Left lung (tissue), 10 donors: ENCODE measurements around the gene ALG12. TPM values are rescaled to one million over a fixed set of nuclear protein-coding genes. Genes with fewer than 3 reads are reported as not detected.

Source experiments
- ATAC-seq: fragments of 200-7000 bp; cut with Tn5 transposase; one replicate; pipeline ENCODE4 v1.9.1; 2020; ENCODE audit warnings: moderate library complexity
- DNase-seq, 4 donors: peaks; one replicate each; pipeline ENCODE4 v3.0.0-alpha.2; 2013 to 2020
- H3K27ac ChIP-seq, 2 donors: fragments of 200-600 bp; sonication (generic) in 1 of 2; one replicate each; pipeline versions ENCODE4 v1.5.0 to v1.8.0; 2020 to 2021
- H3K27me3 ChIP-seq, 2 donors: fragments of 200-600 bp; sonication (generic) in 1 of 2; one replicate each; pipeline versions ENCODE4 v1.5.0 to v1.8.0; 2020 to 2021
- H3K36me3 ChIP-seq, 2 donors: fragments of 200-600 bp; sonication (generic) in 1 of 2; one replicate each; pipeline versions ENCODE4 v1.5.0 to v1.8.0; 2020 to 2021
- H3K4me1 ChIP-seq, 2 donors: fragments of 200-600 bp; one replicate each; pipeline ENCODE4 v1.8.0; 2021
- H3K4me3 ChIP-seq, 2 donors: fragments of 200-600 bp; sonication (generic) in 1 of 2; one replicate each; pipeline versions ENCODE4 v1.5.0 to v1.8.0; 2020 to 2021; ENCODE audit warnings: mild to moderate bottlenecking in 1 of 2
- H3K9me3 ChIP-seq, 2 donors: fragments of 200-600 bp; sonication (generic) in 1 of 2; one replicate each; pipeline versions ENCODE4 v1.5.0 to v1.8.0; 2020 to 2021
- intact Hi-C, 2 donors: fragments of 100-400 bp; cut with DNase I; formaldehyde crosslinking; loops; one replicate each; pipeline versions ENCODE4 v1.11.2 to v1.14.2; 2022
- polyA plus RNA-seq, 6 donors: library from polyadenylated mRNA; unstranded; fragments of 120-200 nt; gene quantifications; one replicate each; pipeline ENCODE4 v1.2.1, GENCODE V29; 2013; ENCODE audit not compliant: insufficient read length in 6 of 6
- total RNA-seq, 2 donors: library from RNA; stranded (reverse); fragmentation: NEBNext Ultra II Directional; extraction: Animal tissue kit (Norgen Biotek cat#: 25700); gene quantifications; one replicate each; pipeline ENCODE4 v1.2.1, GENCODE V29; 2021
- TF ChIP-seq, protein P1 (sequence below), 2 donors: fragments of 200-600 bp; sonication (generic) in 1 of 2; IDR thresholded peaks; one replicate each; pipeline versions ENCODE4 v1.5.0 to v1.8.0; 2021; ENCODE audit warnings: antibody characterized with exemption in 2 of 2
- donor health status: DM: no; HTN: yes; CAD: no.
- donor health status: DM: no; HTN: no; CAD: no.

ALG12 gene
- total and polyA plus RNA-seq, 8 donors = 16.4 to 35.2 (median 24.7) TPM

DNA sequence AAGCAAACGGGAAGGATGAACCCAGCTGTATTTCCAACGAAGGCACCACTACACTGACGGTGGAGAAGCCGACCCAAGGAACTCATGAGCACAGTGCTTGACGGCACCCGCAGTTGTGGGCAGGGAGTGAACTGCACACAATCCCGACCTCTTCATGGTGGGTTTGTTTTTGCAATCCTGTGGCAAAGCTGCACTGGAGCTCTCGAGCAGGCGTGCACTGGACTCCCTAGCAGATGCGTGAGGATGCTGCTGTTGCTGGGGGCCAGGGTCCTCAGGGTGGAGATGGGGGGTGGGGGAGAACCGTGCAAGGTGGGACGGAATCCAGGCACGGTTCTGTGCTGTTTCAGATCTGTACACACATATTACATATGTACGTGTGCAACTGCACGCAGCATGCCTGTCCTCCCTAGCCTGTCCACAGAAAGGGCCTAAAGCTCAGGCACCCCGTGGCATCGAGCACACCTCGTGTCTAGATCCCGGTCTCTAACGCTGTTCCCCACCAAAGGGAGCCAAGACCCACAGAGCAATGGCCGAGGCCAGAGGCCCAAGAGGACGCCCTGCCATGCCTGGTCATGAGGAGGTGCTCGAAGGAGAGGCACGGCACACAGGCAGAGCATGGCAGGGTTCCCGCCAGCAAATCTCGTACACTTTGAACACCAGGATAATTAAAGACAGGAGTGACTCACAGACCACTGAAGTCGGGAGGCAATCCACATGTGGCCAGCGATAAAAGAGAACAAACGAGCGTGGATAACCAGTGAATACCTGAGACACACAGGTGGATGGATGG lies 17.6 kb downstream of the ALG12 start:
- Histone ChIP-seq H3K27me3 (no peaks in the 10 kb centered on the region), H3K4me3 (no peak overlapping the region), H3K9me3 (no peaks in the 10 kb centered on the region), H3K27ac (no peak overlapping the region), H3K36me3 (peaks cover 0 to 60% of the 10 kb centered on the region in 2 donors), H3K4me1 (no peaks in the 10 kb centered on the region)
- ATAC-seq (no peak), DNase-seq (peak in 1 of 4 donors; percentile 20)
- TF ChIP-seq, protein P1, sequence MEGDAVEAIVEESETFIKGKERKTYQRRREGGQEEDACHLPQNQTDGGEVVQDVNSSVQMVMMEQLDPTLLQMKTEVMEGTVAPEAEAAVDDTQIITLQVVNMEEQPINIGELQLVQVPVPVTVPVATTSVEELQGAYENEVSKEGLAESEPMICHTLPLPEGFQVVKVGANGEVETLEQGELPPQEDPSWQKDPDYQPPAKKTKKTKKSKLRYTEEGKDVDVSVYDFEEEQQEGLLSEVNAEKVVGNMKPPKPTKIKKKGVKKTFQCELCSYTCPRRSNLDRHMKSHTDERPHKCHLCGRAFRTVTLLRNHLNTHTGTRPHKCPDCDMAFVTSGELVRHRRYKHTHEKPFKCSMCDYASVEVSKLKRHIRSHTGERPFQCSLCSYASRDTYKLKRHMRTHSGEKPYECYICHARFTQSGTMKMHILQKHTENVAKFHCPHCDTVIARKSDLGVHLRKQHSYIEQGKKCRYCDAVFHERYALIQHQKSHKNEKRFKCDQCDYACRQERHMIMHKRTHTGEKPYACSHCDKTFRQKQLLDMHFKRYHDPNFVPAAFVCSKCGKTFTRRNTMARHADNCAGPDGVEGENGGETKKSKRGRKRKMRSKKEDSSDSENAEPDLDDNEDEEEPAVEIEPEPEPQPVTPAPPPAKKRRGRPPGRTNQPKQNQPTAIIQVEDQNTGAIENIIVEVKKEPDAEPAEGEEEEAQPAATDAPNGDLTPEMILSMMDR (IDR thresholded peaks at IDR 0.05) = no peak
- intact Hi-C loops = no loop called here

GRCh38 chr22:49899530-49899929 lies 18.7 kb downstream of the ALG12 start:
- DNase-seq (peak in 1 of 4 donors; percentile 8), ATAC-seq (no peak)
- H3K4me1 ChIP-seq = no peaks in the 10 kb centered on the region
- H3K36me3 ChIP-seq = peaks cover 0 to 49% of the 10 kb centered on the region in 2 donors
- no peak overlapping the region for H3K27ac ChIP-seq
- TF ChIP-seq, protein P1 (IDR thresholded peaks at IDR 0.05) = no peak
- H3K9me3 ChIP-seq = no peaks in the 10 kb centered on the region
- no peak overlapping the region for H3K4me3 ChIP-seq
- intact Hi-C loops = no loop called here
- no peaks in the 10 kb centered on the region for H3K27me3 ChIP-seq

GRCh38 chr22:49897015-49897684 lies 21.1 kb downstream of the ALG12 start:
- ATAC-seq (no peak), DNase-seq (peak in 1 of 4 donors; percentile 4)
- Histone ChIP-seq H3K36me3 (peaks cover 0 to 31% of the 10 kb centered on the region in 2 donors), H3K4me3 (no peak overlapping the region), H3K27me3 (no peaks in the 10 kb centered on the region), H3K4me1 (no peaks in the 10 kb centered on the region), H3K9me3 (no peaks in the 10 kb centered on the region), H3K27ac (no peak overlapping the region)
- TF ChIP-seq, protein P1 (IDR thresholded peaks at IDR 0.05) = no peak
- intact Hi-C loops = no loop called here

DNA sequence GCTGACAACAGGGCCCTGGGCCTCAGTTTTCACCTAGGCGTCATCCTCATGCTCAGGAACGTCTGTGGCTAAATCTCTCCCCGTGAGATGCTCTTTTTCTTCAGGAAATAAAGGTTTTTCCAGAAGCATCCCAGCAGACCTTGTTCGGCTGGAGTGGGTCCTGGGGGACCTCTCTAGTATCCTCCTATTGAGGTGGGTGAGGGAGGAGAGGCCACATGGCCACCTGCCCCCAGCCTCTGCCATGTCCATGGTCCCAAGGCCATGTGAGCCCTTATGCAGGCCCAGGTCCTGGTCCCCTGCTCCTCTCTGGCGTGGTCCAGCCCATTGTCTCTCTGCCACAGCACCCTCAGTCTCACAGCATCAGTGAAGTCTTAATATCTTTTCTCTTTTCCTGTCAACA lies 22.0 kb downstream of the ALG12 start:
- ATAC-seq (no peak), DNase-seq (peak in 1 of 4 donors; percentile 15)
- H3K27me3 ChIP-seq = no peaks in the 10 kb centered on the region
- H3K4me3 ChIP-seq = no peak overlapping the region
- no peak overlapping the region for H3K27ac ChIP-seq
- H3K4me1 ChIP-seq = no peaks in the 10 kb centered on the region
- TF ChIP-seq, protein P1 (IDR thresholded peaks at IDR 0.05) = no peak
- H3K36me3 ChIP-seq = peaks cover 0 to 31% of the 10 kb centered on the region in 2 donors
- H3K9me3 ChIP-seq = no peaks in the 10 kb centered on the region
- intact Hi-C loops = no loop called here

DNA sequence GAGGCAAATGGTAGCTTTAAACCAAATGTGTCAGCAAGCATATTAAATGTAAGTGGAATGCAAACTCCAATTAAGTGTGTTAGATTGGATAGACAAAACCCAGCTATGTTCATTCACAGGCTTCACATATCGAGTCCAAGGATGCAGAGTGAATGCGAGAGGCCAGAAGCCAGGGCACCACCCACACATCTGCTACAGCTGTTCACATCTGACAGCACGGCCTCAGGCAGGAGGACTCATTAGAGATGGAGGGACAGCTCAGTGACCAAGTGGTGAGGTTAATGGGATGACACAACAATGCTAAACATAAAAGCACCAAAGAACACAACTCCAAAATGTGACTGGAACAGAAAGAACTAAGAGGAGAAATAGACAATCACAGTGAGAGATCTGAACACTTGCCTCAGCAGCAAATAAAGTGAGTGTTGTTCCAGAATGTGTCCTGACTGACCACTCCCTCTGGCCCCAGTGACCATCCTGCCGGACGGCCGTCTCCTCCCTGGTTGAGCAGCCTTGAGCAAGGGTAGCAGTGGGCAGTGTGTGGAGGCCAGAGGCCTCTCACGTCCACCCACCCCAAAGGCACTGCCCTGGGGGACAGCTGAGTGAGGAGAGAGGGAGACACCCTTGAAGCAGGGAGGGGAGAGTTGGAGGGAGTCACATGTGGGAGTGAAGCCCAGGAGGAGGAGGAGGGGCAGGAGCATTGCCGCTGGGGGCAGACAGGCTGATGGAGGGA lies 23.8 kb downstream of the ALG12 start:
- intact Hi-C loops = no loop called here
- no peak overlapping the region for H3K4me3 ChIP-seq
- no peaks in the 10 kb centered on the region for H3K27me3 ChIP-seq
- no peaks in the 10 kb centered on the region for H3K4me1 ChIP-seq
- TF ChIP-seq, protein P1 (IDR thresholded peaks at IDR 0.05) = no peak
- peaks cover 0 to 6% of the 10 kb centered on the region in 2 donors for H3K9me3 ChIP-seq
- no peak overlapping the region for H3K27ac ChIP-seq
- H3K36me3 ChIP-seq = peaks cover 0 to 30% of the 10 kb centered on the region in 2 donors
- no peak for ATAC-seq
- DNase-seq = no peak
